GM06990 (cell line): ENCODE data around the gene GPR119.

Source experiments
- DNase-seq: peaks from one replicate; pipeline ENCODE4 v3.0.0-alpha.2; 2011; ENCODE audit not compliant: insufficient read length; ENCODE audit errors: extremely low read depth
- H3K27me3 ChIP-seq: replicated peaks from 2 replicates; pipeline ENCODE4 v1.6.0; 2011; ENCODE audit warnings: low read length; ENCODE audit not compliant: control insufficient read depth, insufficient read depth
- H3K36me3 ChIP-seq: 2 replicates; pipeline ENCODE4 v1.5.1; 2011; ENCODE audit warnings: low read length; ENCODE audit not compliant: control insufficient read depth, insufficient read depth
- H3K4me3 ChIP-seq: replicated peaks from 2 replicates; pipeline ENCODE4 v1.5.1; 2011; ENCODE audit warnings: low read depth, mild to moderate bottlenecking, control low read depth, low read length
- TF ChIP-seq, protein P1 (sequence below): IDR thresholded peaks from 2 replicates; pipeline ENCODE4 v1.5.1; 2011; ENCODE audit warnings: low read length, control low read depth, mild to moderate bottlenecking, inconsistent platforms; ENCODE audit not compliant: insufficient read depth, poor library complexity, severe bottlenecking

Gene GPR119

GRCh38 chrX:130416785-130417184 is 31.3 kb upstream of the GPR119 start:
- TF ChIP-seq, protein P1, sequence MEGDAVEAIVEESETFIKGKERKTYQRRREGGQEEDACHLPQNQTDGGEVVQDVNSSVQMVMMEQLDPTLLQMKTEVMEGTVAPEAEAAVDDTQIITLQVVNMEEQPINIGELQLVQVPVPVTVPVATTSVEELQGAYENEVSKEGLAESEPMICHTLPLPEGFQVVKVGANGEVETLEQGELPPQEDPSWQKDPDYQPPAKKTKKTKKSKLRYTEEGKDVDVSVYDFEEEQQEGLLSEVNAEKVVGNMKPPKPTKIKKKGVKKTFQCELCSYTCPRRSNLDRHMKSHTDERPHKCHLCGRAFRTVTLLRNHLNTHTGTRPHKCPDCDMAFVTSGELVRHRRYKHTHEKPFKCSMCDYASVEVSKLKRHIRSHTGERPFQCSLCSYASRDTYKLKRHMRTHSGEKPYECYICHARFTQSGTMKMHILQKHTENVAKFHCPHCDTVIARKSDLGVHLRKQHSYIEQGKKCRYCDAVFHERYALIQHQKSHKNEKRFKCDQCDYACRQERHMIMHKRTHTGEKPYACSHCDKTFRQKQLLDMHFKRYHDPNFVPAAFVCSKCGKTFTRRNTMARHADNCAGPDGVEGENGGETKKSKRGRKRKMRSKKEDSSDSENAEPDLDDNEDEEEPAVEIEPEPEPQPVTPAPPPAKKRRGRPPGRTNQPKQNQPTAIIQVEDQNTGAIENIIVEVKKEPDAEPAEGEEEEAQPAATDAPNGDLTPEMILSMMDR: no peak
- H3K4me3 ChIP-seq: no peak overlapping the region
- DNase-seq: no peak
- no peaks in the 10 kb centered on the region for H3K27me3 ChIP-seq
- H3K36me3 ChIP-seq: no peaks in the 10 kb centered on the region; the same call in 1 of the 2 replicates

DNA sequence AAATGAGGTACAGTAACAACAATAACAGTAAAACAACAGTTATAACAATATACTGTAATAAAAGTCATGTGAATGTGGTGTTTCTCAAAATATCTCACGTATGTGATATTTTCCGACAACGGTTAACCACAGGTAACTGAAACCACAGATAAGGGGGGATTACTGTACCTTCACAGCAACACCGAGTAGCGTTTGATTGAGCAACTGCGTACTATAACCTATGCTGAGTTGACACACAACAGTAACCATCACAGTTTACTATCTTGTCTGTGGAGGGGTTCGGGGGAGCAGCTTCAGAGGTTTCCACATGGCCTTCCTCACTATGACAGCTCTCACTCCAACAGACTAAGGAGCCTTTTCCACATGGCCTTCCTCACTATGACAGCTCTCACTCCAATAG is 29.7 kb upstream of the GPR119 start:
- DNase-seq: no peak
- no peaks in the 10 kb centered on the region for H3K27me3 ChIP-seq
- TF ChIP-seq, protein P1: no peak
- H3K4me3 ChIP-seq: no peak overlapping the region
- H3K36me3 ChIP-seq: no peaks in the 10 kb centered on the region; the same call in 1 of the 2 replicates

DNA sequence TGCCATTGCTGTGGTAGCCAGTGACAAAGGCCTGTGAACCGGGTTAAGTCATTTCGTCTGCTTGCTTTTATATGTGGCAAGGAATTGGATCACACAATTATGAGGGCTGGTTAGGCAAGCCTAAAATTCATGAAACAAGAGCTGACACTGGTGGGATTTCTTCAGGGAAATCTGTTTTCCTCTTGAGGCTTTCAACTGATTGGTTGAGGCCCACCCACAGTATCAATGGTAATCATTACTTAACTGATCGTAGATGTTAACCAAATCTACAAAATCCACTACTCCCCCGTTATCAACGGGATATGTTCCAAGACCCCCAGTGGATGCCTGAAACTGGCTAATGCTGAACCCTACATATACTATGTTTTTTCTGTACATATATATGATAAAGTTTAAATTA is 29.3 kb upstream of the GPR119 start:
- TF ChIP-seq, protein P1: no peak
- Histone ChIP-seq H3K36me3 (no peaks in the 10 kb centered on the region; the same call in 1 of the 2 replicates), H3K27me3 (no peaks in the 10 kb centered on the region), H3K4me3 (no peak overlapping the region)
- DNase-seq: no peak

GRCh38 chrX:130413415-130413814 is 27.9 kb upstream of the GPR119 start:
- peaks cover 2% of the 10 kb centered on the region for H3K36me3 ChIP-seq
- TF ChIP-seq, protein P1: no peak
- no peak overlapping the region for H3K4me3 ChIP-seq
- no peak for DNase-seq
- H3K27me3 ChIP-seq: no peaks in the 10 kb centered on the region

- H3K4me3 ChIP-seq: peak overlapping the region; percentile 85
- TF ChIP-seq, protein P1: no peak
- no peaks in the 10 kb centered on the region; the same call in 1 of the 2 replicates for H3K36me3 ChIP-seq
- DNase-seq: no peak
- no peaks in the 10 kb centered on the region for H3K27me3 ChIP-seq
Measured at GRCh38 chrX:130402208-130402684, 16.8 kb upstream of the GPR119 start.
